K562 (cell line): ENCODE measurements around the gene PHF21A. TPM values are rescaled to one million over a fixed set of nuclear protein-coding genes. Genes with fewer than 3 reads are reported as not detected.
A peak's percentile ranks its signal among the peaks of the same experiment; 100 is the strongest.

Source experiments
- ATAC-seq: fragments of 200-7000 bp; cut with Tn5 transposase; 3 replicates; pipeline ENCODE4 v1.9.1; 2020; ENCODE audit warnings: moderate library complexity
- BruUV-seq: library from RNA; stranded (reverse); fragments of 400-500 nt; replicated peaks from 2 replicates; lab custom pipeline; 2021; lab: Mats Ljungman, UMichigan
- CTCF ChIA-PET: fragments of 300-600 bp; formaldehyde crosslinking; extraction: SDS; loops from one replicate; lab custom pipeline; 2021; ENCODE audit warnings: low intra/inter-chr PET ratio; lab: Yijun Ruan, JAX
- POLR2A ChIA-PET: fragments of 300-600, 350-650 bp; sonication (Branson Sonifier 250); formaldehyde crosslinking; extraction: SDS; loops from one replicate; lab custom pipeline; 2021; ENCODE audit warnings: antibody characterized with exemption, inconsistent platforms; lab: Yijun Ruan, JAX
- DNase-seq, 4 experiments: peaks; one replicate each; pipeline versions ENCODE4 v3.0.0 to v3.0.0-alpha.2; 2011 to 2018; ENCODE audit warnings: low spot score in 3 of 4, mixed read lengths in 3 of 4; ENCODE audit errors: extremely low read depth in 1 of 4
- FAIRE-seq: peaks from 2 replicates; lab custom pipeline; 2011; peaks lifted over from hg19 to GRCh38; lab: Jason Lieb, UNC
- H2AFZ ChIP-seq: 2 replicates; pipeline ENCODE4 v1.6.0; 2011; ENCODE audit warnings: low read depth, low read length, control low read depth, inconsistent platforms
- H3K27ac ChIP-seq: fragments of 200-600 bp; 3 replicates; pipeline ENCODE4 v1.8.0; 2011; ENCODE audit warnings: low read depth, mild to moderate bottlenecking, control low read depth, inconsistent platforms, low read length, moderate library complexity, mixed read lengths; ENCODE audit errors: extremely low read depth
- H3K27me3 ChIP-seq, 2 experiments: fragments of 300-600 bp in 1 of 2; 2 replicates in 1 of 2; 3 replicates in 1 of 2; pipeline versions ENCODE4 v1.6.0 to v1.8.0; 2011; ENCODE audit warnings: inconsistent platforms in 2 of 2, low read length in 2 of 2, mild to moderate bottlenecking in 1 of 2, mixed read lengths in 1 of 2, moderate library complexity in 1 of 2; ENCODE audit not compliant: control insufficient read depth in 2 of 2, insufficient read depth in 2 of 2
- H3K36me3 ChIP-seq: fragments of 300-600 bp; 3 replicates; pipeline ENCODE4 v1.8.0; 2011; ENCODE audit warnings: mild to moderate bottlenecking, low read length, inconsistent platforms; ENCODE audit not compliant: control insufficient read depth, insufficient read depth
- H3K4me1 ChIP-seq, 2 experiments: fragments of 200-600 bp in 1 of 2; replicated peaks in 1 of 2; 2 replicates in 1 of 2; 3 replicates in 1 of 2; pipeline versions ENCODE4 v1.5.1 to v1.8.0; 2011; ENCODE audit warnings: inconsistent platforms in 2 of 2, low read length in 2 of 2, mild to moderate bottlenecking in 1 of 2, mixed read lengths in 1 of 2, moderate library complexity in 1 of 2; ENCODE audit not compliant: control insufficient read depth in 2 of 2, insufficient read depth in 2 of 2
- H3K4me2 ChIP-seq: 2 replicates; pipeline ENCODE4 v1.6.1; 2011; ENCODE audit warnings: low read length, control low read depth, inconsistent platforms, mixed read lengths; ENCODE audit not compliant: insufficient read depth
- H3K4me3 ChIP-seq: fragments of 200-600 bp; sonication (generic), shearing (Covaris generic); 2 replicates; pipeline ENCODE4 v1.5.1; 2016; ENCODE audit warnings: control low read depth, inconsistent platforms
- H3K79me2 ChIP-seq: fragments of 200-600 bp; 3 replicates; pipeline ENCODE4 v1.8.0; 2011; ENCODE audit warnings: low read length, inconsistent platforms; ENCODE audit not compliant: control insufficient read depth, insufficient read depth
- H3K9ac ChIP-seq, 2 experiments: 2 replicates each; pipeline versions ENCODE4 v1.6.0 to v1.6.1; 2011; ENCODE audit warnings: low read depth in 2 of 2, low read length in 2 of 2, control low read depth in 1 of 2, inconsistent platforms in 1 of 2, mild to moderate bottlenecking in 1 of 2, mixed read lengths in 1 of 2; ENCODE audit not compliant: insufficient read depth in 1 of 2
- H3K9me1 ChIP-seq: one replicate; pipeline ENCODE4 v1.6.0; 2011; ENCODE audit warnings: inconsistent platforms, mild to moderate bottlenecking, low read length, moderate library complexity; ENCODE audit not compliant: control insufficient read depth, insufficient read depth
- H3K9me3 ChIP-seq: replicated peaks from 2 replicates; pipeline ENCODE4 v1.5.1; 2011; ENCODE audit warnings: low read depth, low read length, inconsistent platforms; ENCODE audit not compliant: control insufficient read depth, insufficient read depth
- H4K20me1 ChIP-seq: replicated peaks from 2 replicates; pipeline ENCODE4 v1.6.1; 2011; ENCODE audit warnings: low read length, inconsistent platforms, mixed read lengths; ENCODE audit not compliant: control insufficient read depth, insufficient read depth
- JUNB ChIP-seq: fragments of 450-650 bp; formaldehyde crosslinking; conservative IDR thresholded peaks from 2 replicates; pipeline ENCODE4 v1.4.0; 2020; ENCODE audit warnings: mild to moderate bottlenecking
- SIRT6 ChIP-seq: IDR thresholded peaks from one replicate; pipeline ENCODE4 v1.6.1; 2012; ENCODE audit warnings: low read depth, mild to moderate bottlenecking, control low read depth, inconsistent platforms, low read length, moderate library complexity
- SPI1 ChIP-seq: IDR thresholded peaks from 2 replicates; pipeline ENCODE4 v1.6.1; 2011; ENCODE audit warnings: low read depth, low read length, control low read depth, borderline replicate concordance
- ZBTB1 ChIP-seq: sonication (generic); formaldehyde crosslinking; IDR thresholded peaks from 2 replicates; pipeline ENCODE4 v1.8.1; 2023; ENCODE audit warnings: missing genetic modification reagents, low read depth, mild to moderate bottlenecking, borderline replicate concordance
- ZNF165 ChIP-seq: fragments of 250-450 bp; sonication (Bioruptor Pico); IDR thresholded peaks from 2 replicates; pipeline ENCODE4 v1.4.0; 2020; ENCODE audit warnings: borderline replicate concordance
- ZNF561 ChIP-seq: fragments of 450-650 bp; formaldehyde crosslinking; conservative IDR thresholded peaks from 2 replicates; pipeline ENCODE4 v1.4.0; 2020; ENCODE audit warnings: mild to moderate bottlenecking, moderate library complexity
- WGBS: fragments of 100-300 bp; shearing (Covaris generic); methylation state at CpG from one replicate; pipeline ENCODE4 v1.1.6; 2016; ENCODE audit warnings: low coverage, mixed read lengths; ENCODE audit not compliant: insufficient coverage; ENCODE audit errors: missing lambda C conversion rate; 5-methylcytosine and 5-hydroxymethylcytosine counted together
- in situ Hi-C: fragments of 300-500 bp; cut with MboI; formaldehyde crosslinking; loops from 4 replicates; pipeline ENCODE4 v1.15.0; 2018; ENCODE audit warnings: inconsistent platforms, mixed read lengths
- intact Hi-C: fragments of 100-400 bp; cut with micrococcal nuclease; formaldehyde crosslinking; loops from 2 replicates; pipeline ENCODE4 v1.14.2; 2022
- polyA plus RNA-seq, 8 experiments: library from polyadenylated mRNA; depleted of rRNA in 4 of 8; stranded (reverse) in 5 of 8; unstranded in 3 of 8; fragments of >200 nt; fragmentation: Nextera tagmentation in 2 of 8; fragmentation: Illumina TruSeq in 1 of 8; extraction: Ambion mirVana in 2 of 8; extraction: Trizol in 1 of 8; gene quantifications; 2 replicates each; pipeline versions ENCODE4 v1.2.1 to v1.2.3, GENCODE V29; 2011 to 2014; ENCODE audit warnings: inconsistent platforms in 1 of 8, missing spikeins in 1 of 8
- total RNA-seq, 7 experiments: library from RNA; depleted of rRNA in 6 of 7; stranded (reverse); fragments of >200 nt in 6 of 7; fragmentation: Illumina TruSeq in 2 of 7; extraction: Trizol in 2 of 7; gene quantifications; 2 replicates each; pipeline versions ENCODE4 v1.2.1 to v1.2.3, GENCODE V29; 2011 to 2021; ENCODE audit warnings: low replicate concordance in 1 of 7
- TF ChIP-seq, protein P1 (sequence below), 2 experiments: IDR thresholded peaks in 1 of 2; conservative IDR thresholded peaks in 1 of 2; 2 replicates each; pipeline ENCODE4 v1.6.1; 2016; ENCODE audit warnings: low read depth in 2 of 2, mild to moderate bottlenecking in 1 of 2, missing compliant biosample characterization in 1 of 2, missing genetic modification characterization in 1 of 2, moderate library complexity in 1 of 2

The PHF21A gene
- total and polyA plus RNA-seq, 9 of the 15 experiments (the other 6 are each of a cell fraction or from before 2014, with no cell fraction given): 1.5 to 32.4 (median 10.7) TPM

DNA sequence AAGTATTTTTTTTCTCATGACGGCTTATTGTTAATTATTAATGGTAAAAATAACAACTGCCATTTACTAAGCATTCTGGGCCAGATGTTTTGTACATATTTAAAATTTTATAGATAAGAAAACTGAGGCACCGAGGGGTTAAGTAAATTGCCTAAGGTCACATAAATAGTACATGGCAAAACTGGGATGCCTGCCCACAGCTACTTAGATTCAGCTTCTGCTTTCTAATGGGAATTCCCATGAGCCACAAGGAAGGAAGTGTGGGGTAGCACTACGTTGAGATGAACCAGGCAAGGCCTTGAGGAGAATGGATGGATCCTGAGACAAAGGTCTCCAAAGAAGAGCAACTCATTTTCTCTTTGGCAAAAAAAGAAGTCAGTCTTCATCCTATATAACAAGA is 11.9 kb upstream of the PHF21A start:
- intact Hi-C loops (no loop called here), in situ Hi-C loops (no loop called here)
- no peak for DNase-seq
- no peak overlapping the region for H2AFZ ChIP-seq
- no peaks in the 10 kb centered on the region for H3K9me1 ChIP-seq
- POLR2A ChIA-PET: no interaction called here
- no peak overlapping the region for H3K4me3 ChIP-seq
- no peaks in the 10 kb centered on the region; a peak in 1 of 5 replicates for H3K4me1 ChIP-seq
- CTCF ChIA-PET: no interaction called here
- no peak for TF ChIP-seq ZNF561 (CRISPR knock-in tag)
- TF ChIP-seq SPI1: 0 out of 2 replicates have a peak, but pooled peaks have one; percentile 11
- TF ChIP-seq ZBTB1: no peak
- TF ChIP-seq, protein P1, sequence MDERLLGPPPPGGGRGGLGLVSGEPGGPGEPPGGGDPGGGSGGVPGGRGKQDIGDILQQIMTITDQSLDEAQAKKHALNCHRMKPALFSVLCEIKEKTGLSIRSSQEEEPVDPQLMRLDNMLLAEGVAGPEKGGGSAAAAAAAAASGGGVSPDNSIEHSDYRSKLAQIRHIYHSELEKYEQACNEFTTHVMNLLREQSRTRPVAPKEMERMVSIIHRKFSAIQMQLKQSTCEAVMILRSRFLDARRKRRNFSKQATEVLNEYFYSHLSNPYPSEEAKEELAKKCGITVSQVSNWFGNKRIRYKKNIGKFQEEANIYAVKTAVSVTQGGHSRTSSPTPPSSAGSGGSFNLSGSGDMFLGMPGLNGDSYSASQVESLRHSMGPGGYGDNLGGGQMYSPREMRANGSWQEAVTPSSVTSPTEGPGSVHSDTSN (CRISPR knock-in tag; IDR thresholded peaks at IDR 0.05; ENCODE audit: low read depth): no peak
- TF ChIP-seq, protein P1 (tag; conservative IDR thresholded peaks at IDR 0.05; ENCODE audit: low read depth): no peak
- no peak for TF ChIP-seq ZNF165 (CRISPR knock-in tag)
- TF ChIP-seq JUNB (CRISPR knock-in tag): no peak
- TF ChIP-seq SIRT6: no peak
- no peaks in the 10 kb centered on the region for H3K79me2 ChIP-seq
- FAIRE-seq: no peak
- ATAC-seq: no peak
- H3K27me3 ChIP-seq: no peaks in the 10 kb centered on the region
- H3K4me2 ChIP-seq: no peak overlapping the region
- no peaks in the 10 kb centered on the region for H3K9me3 ChIP-seq
- no peak overlapping the region for H3K27ac ChIP-seq
- no peak overlapping the region for H3K9ac ChIP-seq
- no peaks in the 10 kb centered on the region for H3K36me3 ChIP-seq
- WGBS: 26% methylated on average over 3 of the region's 3 CpGs
- BruUV-seq: no TSS peak
- no peaks in the 10 kb centered on the region for H4K20me1 ChIP-seq
